Osteocyte (in vitro differentiated cells): Measurements from ENCODE around the gene JAK1. TPM values are rescaled to one million over a fixed set of nuclear protein-coding genes. Genes with fewer than 3 reads are reported as not detected.
"Not testable (repeated sequence)": the region's sequence is repeated elsewhere in the genome, so short reads cannot be mapped to it uniquely, and the experiment has no call there.

Experiments used
- DNase-seq: peaks from one replicate; pipeline ENCODE4 v3.0.0; 2021; ENCODE audit warnings: mixed read lengths; ENCODE audit not compliant: unreplicated experiment; ENCODE audit errors: extremely low spot score
- H3K27ac Mint-ChIP-seq: one replicate; pipeline ENCODE4 v1.8.0; 2021; ENCODE audit warnings: mild to moderate bottlenecking, mixed read lengths; ENCODE audit not compliant: unreplicated experiment
- H3K27me3 Mint-ChIP-seq: one replicate; pipeline ENCODE4 v1.8.0; 2021; ENCODE audit warnings: mixed read lengths; ENCODE audit not compliant: unreplicated experiment
- H3K36me3 Mint-ChIP-seq: one replicate; pipeline ENCODE4 v1.8.0; 2021; ENCODE audit warnings: mixed read lengths; ENCODE audit not compliant: unreplicated experiment
- H3K4me1 Mint-ChIP-seq: one replicate; pipeline ENCODE4 v1.8.0; 2021; ENCODE audit warnings: mixed read lengths; ENCODE audit not compliant: unreplicated experiment
- H3K4me3 Mint-ChIP-seq: one replicate; pipeline ENCODE4 v1.8.0; 2021; ENCODE audit warnings: mild to moderate bottlenecking, moderate library complexity, mixed read lengths; ENCODE audit not compliant: unreplicated experiment
- H3K9me3 Mint-ChIP-seq: one replicate; pipeline ENCODE4 v1.8.0; 2021; ENCODE audit warnings: mixed read lengths; ENCODE audit not compliant: unreplicated experiment
- total RNA-seq: library from RNA; stranded (reverse); gene quantifications from 2 replicates; pipeline ENCODE4 v1.2.1, GENCODE V29; 2021
- TF ChIP-seq, protein P1 (sequence below): fragments of 200-600 bp; sonication (generic); IDR thresholded peaks from 2 replicates; pipeline ENCODE4 v1.5.0; 2021; ENCODE audit warnings: antibody characterized with exemption, mild to moderate bottlenecking, moderate library complexity

The JAK1 gene
- total RNA-seq, 1 donor from 2014 or later = 103 TPM

DNA sequence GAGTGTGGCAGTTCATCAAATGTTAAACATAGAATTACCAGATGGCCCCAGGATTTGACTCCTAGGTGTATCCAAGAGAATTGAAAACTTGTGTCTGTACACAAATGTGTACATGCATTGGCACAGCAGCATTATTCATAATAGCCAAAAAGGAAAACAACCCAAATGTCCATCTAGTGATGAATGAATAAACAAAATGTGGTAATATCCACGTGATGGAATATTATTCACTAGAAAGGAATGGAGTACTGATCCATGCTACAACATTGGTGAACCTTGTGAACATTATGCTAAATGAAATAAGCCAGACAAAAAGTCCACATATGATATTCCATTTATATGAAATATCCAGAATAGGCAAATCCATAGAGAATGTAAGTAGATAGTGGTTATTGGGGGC, 143.7 kb downstream of the JAK1 start:
- no peak for DNase-seq
- TF ChIP-seq, protein P1, sequence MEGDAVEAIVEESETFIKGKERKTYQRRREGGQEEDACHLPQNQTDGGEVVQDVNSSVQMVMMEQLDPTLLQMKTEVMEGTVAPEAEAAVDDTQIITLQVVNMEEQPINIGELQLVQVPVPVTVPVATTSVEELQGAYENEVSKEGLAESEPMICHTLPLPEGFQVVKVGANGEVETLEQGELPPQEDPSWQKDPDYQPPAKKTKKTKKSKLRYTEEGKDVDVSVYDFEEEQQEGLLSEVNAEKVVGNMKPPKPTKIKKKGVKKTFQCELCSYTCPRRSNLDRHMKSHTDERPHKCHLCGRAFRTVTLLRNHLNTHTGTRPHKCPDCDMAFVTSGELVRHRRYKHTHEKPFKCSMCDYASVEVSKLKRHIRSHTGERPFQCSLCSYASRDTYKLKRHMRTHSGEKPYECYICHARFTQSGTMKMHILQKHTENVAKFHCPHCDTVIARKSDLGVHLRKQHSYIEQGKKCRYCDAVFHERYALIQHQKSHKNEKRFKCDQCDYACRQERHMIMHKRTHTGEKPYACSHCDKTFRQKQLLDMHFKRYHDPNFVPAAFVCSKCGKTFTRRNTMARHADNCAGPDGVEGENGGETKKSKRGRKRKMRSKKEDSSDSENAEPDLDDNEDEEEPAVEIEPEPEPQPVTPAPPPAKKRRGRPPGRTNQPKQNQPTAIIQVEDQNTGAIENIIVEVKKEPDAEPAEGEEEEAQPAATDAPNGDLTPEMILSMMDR = no peak

GRCh38 chr1:64820572-64820971, 145.8 kb downstream of the JAK1 start:
- not testable (repeated sequence) for H3K9me3 Mint-ChIP-seq, H3K27me3 Mint-ChIP-seq, H3K4me1 Mint-ChIP-seq, H3K4me3 Mint-ChIP-seq, H3K27ac Mint-ChIP-seq, H3K36me3 Mint-ChIP-seq, DNase-seq

More for the DNA sequence above, 143.7 kb downstream of the JAK1 start:
- H3K36me3 Mint-ChIP-seq = no peaks in the 10 kb centered on the region
- H3K9me3 Mint-ChIP-seq = no peaks in the 10 kb centered on the region
- no peak overlapping the region for H3K27ac Mint-ChIP-seq
- no peaks in the 10 kb centered on the region for H3K27me3 Mint-ChIP-seq
- H3K4me1 Mint-ChIP-seq = peaks cover 7% of the 10 kb centered on the region
- H3K4me3 Mint-ChIP-seq = no peak overlapping the region

DNA sequence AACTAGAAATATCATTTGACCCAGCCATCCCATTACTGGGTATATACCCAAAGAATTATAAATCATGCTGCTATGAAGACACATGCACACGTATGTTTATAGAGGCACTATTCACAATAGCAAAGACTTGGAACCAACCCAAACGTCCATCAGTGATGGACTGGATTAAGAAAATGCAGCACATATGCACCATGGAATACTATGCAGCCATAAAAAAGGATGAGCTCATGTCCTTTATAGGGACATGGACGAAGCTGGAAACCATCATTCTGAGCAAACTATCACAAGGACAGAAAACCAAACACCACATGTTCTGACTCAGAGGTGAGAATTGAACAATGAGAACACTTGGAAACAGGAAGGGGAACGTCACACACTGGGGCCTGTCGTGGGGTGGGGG, 149.0 kb downstream of the JAK1 start:
- H3K4me1 Mint-ChIP-seq, DNase-seq, H3K9me3 Mint-ChIP-seq, H3K27me3 Mint-ChIP-seq, H3K36me3 Mint-ChIP-seq, H3K27ac Mint-ChIP-seq, H3K4me3 Mint-ChIP-seq: not testable (repeated sequence)

DNA sequence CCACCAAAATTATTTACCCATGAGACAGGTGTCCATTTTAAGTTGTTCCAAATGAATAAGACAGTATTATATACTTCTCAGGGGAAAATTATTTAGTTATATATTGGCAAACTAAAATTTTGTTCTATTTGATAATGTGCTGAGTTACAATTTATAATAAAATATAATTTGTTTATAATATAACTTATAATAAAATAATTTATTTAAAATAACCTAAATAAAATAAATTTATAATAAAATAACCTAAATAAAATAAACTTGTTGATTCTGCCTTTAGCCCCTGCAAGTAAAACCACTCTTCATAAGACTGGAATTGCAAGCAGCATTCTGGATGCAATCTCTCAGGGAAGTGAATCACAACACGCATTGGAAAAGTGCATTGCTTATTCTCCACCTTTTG, 151.9 kb downstream of the JAK1 start:
- no peaks in the 10 kb centered on the region for H3K4me1 Mint-ChIP-seq
- DNase-seq = no peak
- H3K27ac Mint-ChIP-seq = no peak overlapping the region
- no peaks in the 10 kb centered on the region for H3K27me3 Mint-ChIP-seq
- H3K4me3 Mint-ChIP-seq = no peak overlapping the region
- H3K36me3 Mint-ChIP-seq = peaks cover 13% of the 10 kb centered on the region
- TF ChIP-seq, protein P1 = no peak
- H3K9me3 Mint-ChIP-seq = no peaks in the 10 kb centered on the region

- DNase-seq = no peak
- Mint-ChIP-seq H3K4me1 (no peaks in the 10 kb centered on the region), H3K27ac (no peak overlapping the region), H3K36me3 (peaks cover 10% of the 10 kb centered on the region), H3K9me3 (no peaks in the 10 kb centered on the region), H3K4me3 (no peak overlapping the region), H3K27me3 (no peaks in the 10 kb centered on the region)
- TF ChIP-seq, protein P1 = no peak
Observed at GRCh38 chr1:64811131-64811530, 155.2 kb downstream of the JAK1 start.

GRCh38 chr1:64810001-64810400, 156.3 kb downstream of the JAK1 start:
- peaks cover 5% of the 10 kb centered on the region for H3K36me3 Mint-ChIP-seq
- no peak overlapping the region for H3K27ac Mint-ChIP-seq
- no peak for DNase-seq
- TF ChIP-seq, protein P1 = no peak
- H3K9me3 Mint-ChIP-seq = no peaks in the 10 kb centered on the region
- H3K27me3 Mint-ChIP-seq = no peaks in the 10 kb centered on the region
- no peaks in the 10 kb centered on the region for H3K4me1 Mint-ChIP-seq
- H3K4me3 Mint-ChIP-seq = no peak overlapping the region
